ENCODE measurements around the gene FLRT2. TPM values are rescaled to one million over a fixed set of nuclear protein-coding genes. Genes with fewer than 3 reads are reported as not detected.

Gene FLRT2
- total RNA-seq, 1 experiment from 2014 or later = 2.1 TPM

- Histone ChIP-seq H3K9me3 (ENCODE audit: insufficient read depth, low read depth) (no peaks in the 10 kb centered on the region), H3K4me2 (peak overlapping the region; percentile 66), H3K9me2 (ENCODE audit: insufficient read depth) (no peaks in the 10 kb centered on the region), H4K20me1 (ENCODE audit: insufficient read depth) (no peaks in the 10 kb centered on the region), H3K4me3 (peak overlapping the region; percentile 21; the same call in 1 of the 2 replicates), H3K79me2 (ENCODE audit: low read depth) (no peaks in the 10 kb centered on the region), H3K4me1 (replicated peaks; ENCODE audit: insufficient read depth) (no peaks in the 10 kb centered on the region), H3K27ac (no peak overlapping the region), H2AFZ (no peak overlapping the region; the same call in 1 of the 2 replicates), H3F3A (ENCODE audit: insufficient read depth, low read depth) (no peaks in the 10 kb centered on the region), H3K36me3 (ENCODE audit: low read depth) (no peaks in the 10 kb centered on the region), H3K27me3 (ENCODE audit: insufficient read depth, low read depth) (peaks cover 32% of the 10 kb centered on the region)
- POLR2A ChIA-PET (ENCODE audit: unreplicated experiment) = no interaction called here
- CTCF ChIA-PET = no interaction called here
- DNase-seq = no peak
- TF ChIP-seq CTCF (conservative IDR thresholded peaks at IDR 0.05) (no peak), EZH2 (IDR thresholded peaks at IDR 0.05; ENCODE audit: low read depth) (no peak)
- BruUV-seq (replicated peaks) = no TSS peak
- intact Hi-C loops (cut with micrococcal nuclease; ENCODE audit: unreplicated experiment) = loop anchor here (10.0 kb wide), 1 partner anchor 521 kb away; no protein-coding TSS in a partner anchor
Measured at GRCh38 chr14:85533861-85534291, 3.9 kb downstream of the FLRT2 start.

- Histone ChIP-seq H3K36me3 (ENCODE audit: low read depth) (no peaks in the 10 kb centered on the region), H3K27me3 (ENCODE audit: insufficient read depth, low read depth) (peaks cover 27% of the 10 kb centered on the region), H3K4me2 (peak overlapping the region; percentile 66; the same call in 1 of the 2 replicates), H3K9me3 (ENCODE audit: insufficient read depth, low read depth) (no peaks in the 10 kb centered on the region), H3K79me2 (ENCODE audit: low read depth) (no peaks in the 10 kb centered on the region), H2AFZ (no peak overlapping the region), H3K4me3 (no peak overlapping the region), H3F3A (ENCODE audit: insufficient read depth, low read depth) (no peaks in the 10 kb centered on the region), H4K20me1 (ENCODE audit: insufficient read depth) (no peaks in the 10 kb centered on the region), H3K4me1 (replicated peaks; ENCODE audit: insufficient read depth) (no peaks in the 10 kb centered on the region), H3K27ac (no peak overlapping the region), H3K9me2 (ENCODE audit: insufficient read depth) (no peaks in the 10 kb centered on the region)
- intact Hi-C loops (cut with micrococcal nuclease; ENCODE audit: unreplicated experiment) = loop anchor here (10.0 kb wide), 1 partner anchor 520 kb away; no protein-coding TSS in a partner anchor
- POLR2A ChIA-PET (ENCODE audit: unreplicated experiment) = interaction anchor here (0.6 kb wide), 1 partner anchor 215 kb away, joined by 6 read pairs; no protein-coding TSS in a partner anchor
- TF ChIP-seq CTCF (conservative IDR thresholded peaks at IDR 0.05) (no peak), EZH2 (IDR thresholded peaks at IDR 0.05; ENCODE audit: low read depth) (no peak)
- CTCF ChIA-PET = interaction anchor here (0.6 kb wide), 1 partner anchor 123 kb away, joined by 5 read pairs; no protein-coding TSS in a partner anchor
- BruUV-seq (replicated peaks) = no TSS peak
- no peak for DNase-seq
Measured at GRCh38 chr14:85534458-85535293, 4.7 kb downstream of the FLRT2 start.

- Histone ChIP-seq H3K79me2 (ENCODE audit: low read depth) (no peaks in the 10 kb centered on the region), H4K20me1 (ENCODE audit: insufficient read depth) (no peaks in the 10 kb centered on the region), H3K4me3 (no peak overlapping the region), H3K27me3 (ENCODE audit: insufficient read depth, low read depth) (peaks cover 21% of the 10 kb centered on the region), H3K4me1 (replicated peaks; ENCODE audit: insufficient read depth) (no peaks in the 10 kb centered on the region), H3K27ac (no peak overlapping the region), H3K9me2 (ENCODE audit: insufficient read depth) (no peaks in the 10 kb centered on the region), H3F3A (ENCODE audit: insufficient read depth, low read depth) (no peaks in the 10 kb centered on the region), H2AFZ (no peak overlapping the region), H3K36me3 (ENCODE audit: low read depth) (no peaks in the 10 kb centered on the region), H3K9me3 (ENCODE audit: insufficient read depth, low read depth) (no peaks in the 10 kb centered on the region), H3K4me2 (no peak overlapping the region)
- intact Hi-C loops (cut with micrococcal nuclease; ENCODE audit: unreplicated experiment) = loop anchor here (10.0 kb wide), 1 partner anchor 519 kb away; no protein-coding TSS in a partner anchor
- no peak for TF ChIP-seq EZH2 (IDR thresholded peaks at IDR 0.05; ENCODE audit: low read depth)
- TF ChIP-seq CTCF (conservative IDR thresholded peaks at IDR 0.05) = no peak
- CTCF ChIA-PET = interaction anchor here (0.6 kb wide), 1 partner anchor 124 kb away, joined by 5 read pairs; no protein-coding TSS in a partner anchor
- DNase-seq = no peak
- POLR2A ChIA-PET (ENCODE audit: unreplicated experiment) = no interaction called here
- no TSS peak for BruUV-seq (replicated peaks)
Measured at GRCh38 chr14:85535321-85535720, 5.4 kb downstream of the FLRT2 start.
